Ectodermal cell (in vitro differentiated cells): ENCODE results near the gene PNPLA6.

Experiments used
- H3K27ac ChIP-seq: 2 replicates; pipeline ENCODE4 v1.7.0; 2013; ENCODE audit warnings: mild to moderate bottlenecking, low read depth, low read length; ENCODE audit not compliant: insufficient read depth, poor library complexity, severe bottlenecking
- H3K27me3 ChIP-seq: 2 replicates; pipeline ENCODE4 v1.7.0; 2013; ENCODE audit warnings: mild to moderate bottlenecking, low read length; ENCODE audit not compliant: insufficient read depth, control insufficient read depth, poor library complexity, severe bottlenecking
- H3K36me3 ChIP-seq: one replicate; pipeline ENCODE4 v1.7.0; 2013; ENCODE audit warnings: low read length; ENCODE audit not compliant: control insufficient read depth, insufficient read depth
- H3K4me1 ChIP-seq: one replicate; pipeline ENCODE4 v1.7.0; 2013; ENCODE audit warnings: low read length; ENCODE audit not compliant: control insufficient read depth, insufficient read depth
- H3K4me3 ChIP-seq: 2 replicates; pipeline ENCODE4 v1.7.0; 2013; ENCODE audit warnings: low read depth, low read length, control low read depth; ENCODE audit not compliant: insufficient read depth
- H3K9me3 ChIP-seq: 2 replicates; pipeline ENCODE4 v1.7.0; 2013; ENCODE audit warnings: mild to moderate bottlenecking, low read length, moderate library complexity; ENCODE audit not compliant: control insufficient read depth
- WGBS, 2 experiments: methylation state at CpG; one replicate each; pipeline ENCODE4 v1.1.7; 2013; ENCODE audit warnings: missing lambda C conversion rate in 2 of 2; 5-methylcytosine and 5-hydroxymethylcytosine counted together

PNPLA6 gene

DNA sequence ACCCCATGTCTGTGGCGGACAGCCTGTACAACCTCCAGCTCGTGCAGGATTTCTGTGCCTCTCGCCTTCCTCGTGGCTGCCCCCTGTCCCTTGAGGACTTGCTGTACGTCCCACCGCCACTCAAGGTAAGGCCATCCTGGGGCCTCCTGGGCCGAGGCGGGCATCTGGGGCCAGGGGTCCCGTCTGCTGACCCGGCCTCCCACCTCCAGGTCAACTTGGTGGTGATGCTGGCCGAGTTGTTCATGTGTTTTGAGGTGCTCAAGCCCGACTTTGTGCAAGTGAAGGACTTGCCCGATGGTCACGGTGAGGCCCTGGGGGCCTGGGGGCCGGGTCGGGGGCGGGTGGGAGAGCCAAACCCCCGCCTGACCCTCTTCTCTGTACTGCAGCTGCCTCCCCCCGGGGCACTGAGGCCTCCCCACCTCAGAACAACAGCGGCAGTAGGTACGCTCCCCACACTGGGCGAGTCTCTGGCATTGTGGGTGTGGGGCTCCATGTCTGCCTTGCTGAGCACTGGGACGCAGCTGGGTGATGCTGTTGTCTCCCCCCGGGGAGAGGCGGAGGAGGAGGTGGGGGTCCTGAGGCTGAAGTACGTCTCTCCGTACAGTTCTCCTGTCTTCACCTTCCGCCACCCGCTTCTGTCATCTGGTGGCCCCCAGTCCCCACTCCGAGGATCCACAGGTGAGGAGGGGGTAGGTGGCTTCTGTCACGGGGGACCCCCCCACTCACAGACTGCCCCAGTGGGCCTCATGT, 75.1 kb downstream of the PNPLA6 start:
- no peaks in the 10 kb centered on the region for H3K27me3 ChIP-seq
- WGBS, 2 experiments = 94 to 95% methylated on average over 31 of the region's 31 CpGs

More for the DNA sequence above, 75.1 kb downstream of the PNPLA6 start:
- H3K9me3 ChIP-seq = no peaks in the 10 kb centered on the region
- H3K4me3 ChIP-seq = no peak overlapping the region
- H3K36me3 ChIP-seq = no peaks in the 10 kb centered on the region
- no peak overlapping the region for H3K27ac ChIP-seq
- no peaks in the 10 kb centered on the region for H3K4me1 ChIP-seq
